HG03342 (cell line): Measurements from ENCODE around the gene SIK3.
A peak's percentile ranks its signal among the peaks of the same experiment; 100 is the strongest.

Source experiments
- ATAC-seq: cut with Tn5 transposase; IDR thresholded peaks from one replicate; pipeline ENCODE4 v1.9.1; 2021; ENCODE audit warnings: mild to moderate bottlenecking, moderate library complexity; ENCODE audit not compliant: unreplicated experiment

The SIK3 gene

DNA sequence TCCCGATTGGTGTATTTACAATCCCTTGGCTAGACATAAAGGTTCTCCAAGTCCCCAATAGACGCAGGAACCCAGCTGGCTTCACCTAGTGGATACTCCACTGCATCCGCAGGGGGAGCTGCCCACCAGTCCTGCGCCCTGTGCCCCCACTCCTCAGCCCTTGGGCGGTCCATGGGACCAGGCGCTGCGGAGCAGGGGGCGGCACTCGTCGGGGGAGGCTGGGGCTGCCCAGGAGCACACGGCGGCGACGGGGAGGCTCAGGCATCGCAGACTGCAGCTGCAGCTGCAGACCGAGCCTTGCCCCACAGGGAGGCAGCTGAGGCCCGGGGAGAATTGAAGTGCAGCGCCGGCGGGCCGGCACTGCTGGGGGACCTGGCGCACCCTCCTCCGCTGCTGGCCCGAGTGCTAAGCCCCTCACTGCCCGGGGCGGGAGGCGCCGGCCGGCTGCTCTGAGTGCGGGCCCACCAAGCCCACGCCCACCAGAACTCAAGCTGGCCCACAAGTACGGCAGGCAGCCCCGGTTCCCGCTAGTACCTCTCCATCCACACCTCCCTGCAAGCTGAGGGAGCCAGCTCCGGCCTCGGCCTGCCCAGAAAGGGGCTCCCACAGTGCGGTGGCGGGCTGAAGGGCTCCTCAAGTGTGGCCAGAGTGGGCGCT lies 12.2 kb upstream of the SIK3 start:
- no peak for ATAC-seq

DNA sequence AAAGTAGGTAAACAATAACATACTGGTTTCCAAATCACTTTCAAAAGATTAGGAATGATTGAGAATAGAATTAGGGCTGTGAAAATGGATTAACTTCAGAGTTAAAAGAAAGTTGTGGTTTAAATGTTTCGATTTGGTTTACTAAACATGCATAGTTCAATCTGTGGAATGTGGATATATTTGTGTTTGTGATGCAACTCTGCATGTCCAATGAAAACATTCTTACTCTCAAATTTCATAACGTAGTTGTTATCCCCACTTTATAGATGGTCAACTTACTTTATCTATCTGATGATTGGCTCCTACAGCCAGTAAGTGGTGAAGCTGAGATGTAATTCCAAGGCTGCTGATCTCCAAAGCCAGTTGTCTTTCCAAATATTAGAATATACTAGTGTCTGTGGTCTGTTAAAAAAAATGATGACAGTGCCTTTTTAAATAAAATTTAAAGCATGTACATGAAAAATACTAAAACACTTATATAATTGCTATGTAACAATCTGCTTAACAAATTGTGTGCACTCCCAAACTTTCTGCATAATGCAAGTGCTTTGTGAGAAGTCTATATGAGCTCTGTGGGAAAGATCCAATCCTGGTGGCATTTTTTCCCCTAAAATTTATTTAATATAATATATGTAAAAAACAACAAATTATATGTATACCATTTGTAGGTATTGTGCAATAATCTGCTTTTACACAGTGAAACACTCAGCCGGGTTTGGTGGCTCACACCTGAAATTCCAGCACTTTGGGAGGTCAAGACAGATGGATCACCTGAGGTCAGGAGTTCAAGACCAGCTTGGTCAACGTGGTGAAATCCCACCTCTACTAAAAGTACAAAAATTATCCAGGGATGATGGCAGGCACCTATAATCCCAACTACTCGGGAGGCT lies 9.7 kb upstream of the SIK3 start:
- ATAC-seq = no peak

DNA sequence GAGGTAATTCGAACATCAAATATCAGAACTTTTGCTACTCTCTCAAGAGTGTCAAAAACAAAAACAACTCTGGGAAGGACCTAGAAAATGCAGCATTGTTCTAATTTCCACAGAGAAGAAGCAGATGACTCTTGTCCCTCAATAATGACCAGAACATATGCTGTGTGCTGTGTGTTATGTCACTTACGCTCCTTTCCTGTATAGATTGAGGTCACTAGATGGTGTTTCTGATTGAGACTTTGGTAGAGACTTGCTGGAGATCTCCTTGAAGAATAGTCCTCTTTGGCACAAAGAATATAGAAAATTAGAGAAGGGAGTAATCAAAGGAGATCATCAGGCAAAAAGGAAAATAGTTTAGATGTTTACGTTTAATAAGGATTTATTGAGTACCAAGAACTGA lies 2.3 kb upstream of the SIK3 start:
- no peak for ATAC-seq

DNA sequence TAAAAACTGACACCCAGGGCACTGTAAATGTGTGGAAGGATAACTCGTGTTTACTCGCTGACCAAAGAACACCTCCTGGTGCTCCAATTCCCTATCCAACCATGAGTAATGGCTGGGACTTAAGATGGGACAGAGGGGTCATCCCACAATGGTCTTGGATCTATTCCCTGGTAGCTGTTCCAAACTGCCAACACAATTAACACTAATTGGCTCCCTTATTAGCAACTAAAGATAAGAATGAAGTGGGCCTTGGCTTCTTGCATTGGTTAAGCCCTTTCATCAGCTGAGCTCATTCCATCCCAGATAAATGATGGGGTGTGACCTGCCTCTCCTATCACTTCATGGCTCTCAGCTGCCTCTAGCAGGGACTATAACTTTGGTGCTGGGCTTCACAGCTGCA lies 1.5 kb upstream of the SIK3 start:
- no peak for ATAC-seq

DNA sequence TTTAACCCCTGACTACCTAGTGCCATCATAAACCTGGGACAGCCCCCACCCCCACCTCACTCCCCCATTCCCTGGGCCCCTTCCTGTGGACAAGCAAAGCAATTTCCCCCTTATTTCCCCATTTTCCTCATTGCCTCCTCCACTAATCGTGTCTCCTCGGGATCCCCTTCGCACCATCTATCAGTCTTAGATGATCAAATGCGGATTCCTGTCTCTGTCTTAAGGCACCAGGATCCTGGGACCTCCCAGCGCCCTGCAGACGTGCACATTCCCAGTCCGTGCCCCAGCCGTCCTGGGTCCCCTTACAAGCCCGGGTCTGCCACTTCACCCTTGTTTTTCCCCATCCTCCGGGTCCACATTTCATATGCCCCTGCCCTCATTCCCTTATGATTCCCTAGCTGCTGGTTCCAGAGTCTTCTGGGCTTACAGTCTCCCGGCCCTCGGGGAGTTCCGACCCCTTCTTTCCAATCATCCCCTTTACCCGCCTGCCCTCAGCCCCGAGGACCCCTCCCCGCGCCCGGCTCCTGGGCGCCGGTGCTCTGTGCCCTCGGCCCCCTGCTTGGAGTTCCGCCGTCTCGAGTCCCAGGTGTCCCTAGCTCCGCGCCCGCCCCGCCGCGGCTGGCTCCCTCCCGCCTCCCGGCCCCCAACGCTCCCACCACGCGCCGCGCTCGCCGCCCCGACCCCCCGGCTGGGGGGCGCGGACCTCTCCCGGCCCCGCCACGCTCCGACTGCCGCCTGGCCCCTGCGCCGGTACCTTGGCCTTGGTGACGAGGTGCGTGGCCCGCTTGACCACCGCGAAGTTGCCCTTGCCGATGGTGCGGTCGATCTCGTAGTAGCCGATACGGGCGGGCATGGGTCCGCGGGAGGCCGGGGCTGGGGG lies 599 bp downstream of the SIK3 start:
- ATAC-seq = peak; percentile 17

DNA sequence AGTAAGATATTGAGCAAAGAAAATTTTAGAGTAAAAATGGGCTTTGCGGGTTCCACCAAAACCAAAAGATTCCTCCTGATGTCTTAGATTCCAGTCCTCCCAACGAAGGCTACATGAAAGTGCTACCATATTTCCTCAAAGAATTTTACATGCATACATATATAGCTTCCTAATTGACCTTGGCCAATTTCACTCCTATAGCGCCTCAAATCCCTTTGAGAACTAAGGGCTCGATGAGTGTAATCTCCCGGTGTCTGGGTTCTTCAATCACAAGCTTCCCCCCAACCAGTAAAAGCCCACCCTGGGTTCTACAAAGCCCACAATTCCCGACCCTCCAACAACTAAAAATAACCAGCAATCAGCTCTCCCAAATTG lies 1.2 kb downstream of the SIK3 start:
- no peak for ATAC-seq

DNA sequence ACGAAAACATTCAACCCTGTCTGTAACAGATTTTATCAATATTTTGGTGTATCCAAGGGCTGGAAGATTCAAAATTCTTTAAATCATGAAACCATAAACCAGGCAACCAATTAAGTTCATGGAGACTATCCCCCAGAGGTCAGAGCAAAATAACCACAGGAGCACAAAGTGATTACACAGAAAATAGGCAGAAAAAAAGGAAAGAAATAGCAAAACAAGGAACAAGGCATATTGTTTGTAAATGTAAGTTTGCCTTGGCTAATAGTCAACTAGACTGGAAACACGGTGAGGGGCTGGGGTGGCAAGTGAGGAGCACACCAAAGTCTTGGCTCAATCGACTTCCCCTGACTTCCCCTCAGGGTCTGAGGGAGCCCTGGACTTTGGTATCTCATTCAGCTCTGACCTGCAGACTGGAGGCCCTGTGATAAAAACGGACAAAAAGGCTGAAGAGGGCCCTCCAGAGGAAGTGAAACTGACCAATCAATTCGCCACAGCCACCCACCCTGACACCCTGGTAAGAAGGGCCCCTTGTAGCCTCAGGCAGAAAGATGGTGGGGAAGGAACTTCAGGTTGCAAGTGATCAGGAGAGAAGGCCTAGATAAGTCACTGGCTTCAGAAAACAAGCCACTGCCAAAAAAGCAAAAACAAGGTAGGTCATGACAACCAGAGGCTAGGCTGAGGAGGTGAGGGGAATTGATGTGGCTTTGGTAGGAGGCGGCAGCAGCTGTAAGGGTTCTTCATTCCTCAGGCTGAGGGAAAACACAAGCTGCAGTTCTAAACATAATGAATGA lies 1.8 kb downstream of the SIK3 start:
- ATAC-seq = peak; percentile 34

DNA sequence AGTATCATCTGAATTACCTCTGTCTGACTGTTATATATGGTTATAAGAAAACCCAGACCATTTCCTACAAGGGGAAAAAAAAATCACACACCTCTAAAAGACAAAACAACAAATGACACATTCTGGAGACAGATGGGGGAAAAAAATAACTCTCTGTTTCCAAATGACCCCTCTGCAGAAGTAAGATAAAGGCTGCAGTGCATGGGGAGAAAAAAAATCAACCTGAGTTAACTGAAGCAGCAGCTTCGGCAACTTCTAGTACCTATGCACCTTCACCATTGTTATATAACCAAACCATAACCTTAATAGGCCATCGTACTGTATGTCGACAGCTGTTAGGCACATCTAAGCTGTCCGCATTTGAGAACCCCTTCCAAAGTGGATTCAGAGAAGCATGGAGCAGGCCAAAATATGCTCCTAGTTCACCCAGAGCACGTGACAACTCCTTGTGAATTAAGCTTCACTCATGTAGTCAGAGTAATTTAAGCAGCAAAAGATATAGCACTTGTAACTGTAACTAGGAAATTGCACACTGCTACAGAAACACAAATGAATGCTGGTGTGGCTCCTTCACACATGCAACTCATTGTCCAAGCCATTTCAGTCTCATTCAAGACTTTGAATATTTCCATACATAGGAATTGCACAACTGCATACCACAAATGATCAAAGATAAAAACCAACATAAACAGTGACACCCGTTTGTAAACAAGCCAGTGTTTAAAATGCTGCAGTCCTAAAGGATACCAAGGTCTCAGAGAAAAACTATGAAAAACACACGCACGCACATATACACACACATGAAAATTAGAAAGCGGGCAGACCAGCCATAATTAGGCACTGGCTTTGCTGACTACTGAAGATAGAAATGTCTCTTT lies 2.7 kb downstream of the SIK3 start:
- ATAC-seq = no peak

DNA sequence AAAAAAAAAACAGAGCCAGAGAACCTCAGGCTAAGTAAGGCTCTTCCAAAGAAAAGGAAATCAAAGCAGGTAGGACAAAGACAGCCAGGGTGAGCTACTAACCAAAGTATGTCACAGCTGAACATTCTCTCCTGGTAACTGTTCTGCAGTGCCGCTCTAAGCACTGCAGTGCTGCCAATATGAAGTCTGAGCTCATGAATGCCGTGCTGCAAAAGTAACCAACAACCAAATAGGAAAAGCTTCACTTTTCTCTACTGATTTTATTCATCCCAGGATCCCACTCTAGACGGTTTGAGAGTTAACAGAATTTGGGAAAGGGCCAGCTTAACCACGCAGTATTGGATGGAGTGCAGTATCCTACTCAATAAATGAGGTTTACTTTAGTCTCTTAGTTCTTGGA lies 3.5 kb downstream of the SIK3 start:
- ATAC-seq = no peak

DNA sequence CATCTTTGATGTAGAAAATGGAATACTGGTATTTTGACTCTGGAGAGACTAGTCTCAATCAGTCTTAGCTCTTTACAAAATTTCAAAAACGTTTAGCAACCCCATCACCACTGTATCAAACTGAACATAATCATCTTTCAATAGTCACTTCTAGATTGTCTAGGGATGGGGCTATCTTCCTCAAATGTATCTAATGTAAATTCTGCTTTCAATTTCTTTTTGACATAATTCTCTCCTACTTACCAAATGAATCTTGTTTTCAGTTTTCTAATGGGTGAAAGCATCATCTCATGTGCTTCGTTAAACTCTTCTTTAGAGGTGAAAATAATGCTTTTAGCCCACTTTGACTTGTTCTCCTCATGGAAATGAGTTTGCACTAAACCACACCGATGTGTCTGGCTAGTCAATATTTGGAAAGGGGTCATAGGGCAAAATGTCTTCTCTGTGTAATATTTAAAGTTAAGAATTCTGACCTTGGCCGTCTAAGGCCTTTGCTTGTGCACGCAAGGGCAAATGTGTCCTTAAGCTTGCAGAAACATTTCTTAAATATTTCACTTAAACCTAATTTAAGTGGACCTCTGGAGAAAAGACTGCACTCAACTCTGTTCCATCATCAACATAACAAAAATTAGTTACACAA lies 5.2 kb downstream of the SIK3 start:
- no peak for ATAC-seq

DNA sequence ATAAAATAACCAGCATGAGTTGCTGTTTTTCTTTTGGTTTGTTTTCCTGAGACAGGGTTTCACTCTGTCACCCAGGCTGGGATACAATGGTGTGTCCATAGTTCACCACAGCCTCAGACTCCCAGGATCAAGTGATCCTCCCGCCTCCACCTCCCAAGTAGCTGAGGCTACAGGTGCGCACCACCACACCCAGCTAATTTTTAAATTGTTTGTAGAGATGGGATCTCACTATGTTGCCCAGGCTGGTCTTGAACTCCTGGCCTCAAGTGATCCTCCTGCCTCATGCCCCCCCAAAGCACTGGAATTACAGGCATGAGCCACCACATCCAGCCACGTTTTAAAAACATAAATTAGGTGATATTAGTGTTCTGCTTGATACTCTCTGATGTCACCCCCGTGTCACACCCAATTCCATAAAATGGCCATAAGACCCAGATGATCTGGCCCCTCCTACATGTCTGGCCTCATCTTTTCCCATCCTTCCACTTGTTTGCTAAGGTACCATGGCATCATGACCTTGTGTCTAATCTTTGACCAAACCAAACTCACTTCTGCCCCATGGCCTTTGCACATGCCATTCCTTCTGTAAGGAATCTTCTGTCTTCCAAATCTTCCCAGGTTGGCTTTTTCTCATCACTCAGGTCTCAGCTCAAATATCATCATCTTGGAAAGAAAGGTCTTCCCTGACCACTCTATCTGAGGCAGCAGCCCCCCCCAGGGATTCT lies 6.3 kb downstream of the SIK3 start:
- ATAC-seq = no peak

DNA sequence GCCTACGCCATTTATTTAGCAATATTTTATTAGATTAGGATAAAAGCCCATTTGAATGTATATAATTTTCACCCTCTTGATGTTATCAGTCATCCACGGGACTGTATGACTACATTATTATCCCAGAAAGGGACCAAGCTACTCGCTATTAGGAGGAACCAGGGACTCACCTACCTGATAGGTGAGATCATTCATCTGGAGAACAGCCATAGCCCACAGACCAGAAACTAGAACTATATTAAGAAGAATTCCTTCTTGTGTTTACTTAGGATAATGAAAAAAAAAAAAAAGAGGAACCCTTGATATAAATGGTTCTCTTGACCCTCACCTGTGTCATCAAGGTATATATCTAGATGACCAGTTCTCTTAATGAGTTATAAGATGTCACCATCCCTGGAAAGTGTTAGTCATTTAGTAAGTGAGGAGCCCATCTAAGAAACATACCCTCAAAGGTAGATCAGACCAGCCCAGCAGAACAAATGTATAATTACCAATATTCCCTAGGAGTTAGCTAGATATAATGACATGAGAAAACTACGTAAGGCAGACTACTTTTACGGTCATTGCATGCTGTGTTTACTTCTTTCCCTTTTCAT lies 8.0 kb downstream of the SIK3 start:
- ATAC-seq = no peak

DNA sequence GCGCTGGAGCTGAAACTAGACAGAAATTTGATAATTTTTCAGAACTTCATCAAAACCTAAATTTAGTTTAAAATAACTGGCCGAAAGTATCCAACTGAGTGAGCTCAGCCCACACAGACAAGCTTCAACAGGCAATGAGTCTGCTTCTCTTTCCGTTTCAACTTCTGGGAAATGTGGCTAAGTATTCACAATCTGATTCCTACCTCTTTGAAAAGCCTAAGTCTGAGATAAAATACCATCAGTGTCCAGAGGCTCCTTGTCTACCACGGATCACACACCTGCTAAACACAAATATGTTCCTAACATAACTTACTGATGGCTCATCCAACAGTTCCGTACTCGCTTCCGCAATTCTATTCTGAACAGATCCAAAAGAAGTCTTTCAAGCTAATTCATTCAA lies 8.5 kb downstream of the SIK3 start:
- no peak for ATAC-seq

DNA sequence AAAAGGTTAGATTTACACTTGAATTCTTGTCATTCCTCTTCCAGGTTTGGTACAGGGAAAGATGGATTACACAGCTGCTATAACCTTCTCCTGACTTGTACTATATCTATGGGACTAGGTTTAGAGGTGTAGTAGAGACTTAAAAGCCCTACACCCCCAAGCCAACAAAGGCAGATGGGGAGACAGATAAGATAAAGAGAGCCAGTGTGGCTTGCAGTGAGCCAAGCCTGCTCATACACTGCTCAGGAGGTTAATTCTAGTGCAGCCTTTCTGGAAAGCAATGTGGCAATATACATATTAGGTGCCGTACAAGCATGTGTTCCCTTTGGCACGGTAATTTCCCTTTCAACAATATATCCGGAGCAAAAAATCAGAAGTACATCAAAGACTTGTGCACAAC lies 10.8 kb downstream of the SIK3 start:
- no peak for ATAC-seq

DNA sequence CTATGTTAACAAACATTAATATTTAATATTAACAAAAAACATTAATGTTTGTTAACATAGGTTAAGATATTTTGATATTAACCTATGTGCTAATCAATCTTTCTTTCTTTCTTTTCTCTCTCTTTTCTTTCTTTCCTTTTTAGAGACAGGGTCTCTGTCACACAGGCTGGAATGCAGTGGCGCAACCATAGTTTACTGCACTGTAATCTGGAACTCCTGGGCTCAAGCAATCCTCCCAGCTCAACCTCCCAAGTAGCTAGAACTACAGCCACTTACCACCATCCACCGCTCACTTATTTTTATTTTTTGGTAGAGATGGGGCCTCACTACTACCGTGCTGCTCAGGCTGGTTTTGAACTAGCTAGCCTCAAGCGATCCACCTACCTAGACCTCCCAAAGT lies 13.2 kb downstream of the SIK3 start:
- no peak for ATAC-seq

DNA sequence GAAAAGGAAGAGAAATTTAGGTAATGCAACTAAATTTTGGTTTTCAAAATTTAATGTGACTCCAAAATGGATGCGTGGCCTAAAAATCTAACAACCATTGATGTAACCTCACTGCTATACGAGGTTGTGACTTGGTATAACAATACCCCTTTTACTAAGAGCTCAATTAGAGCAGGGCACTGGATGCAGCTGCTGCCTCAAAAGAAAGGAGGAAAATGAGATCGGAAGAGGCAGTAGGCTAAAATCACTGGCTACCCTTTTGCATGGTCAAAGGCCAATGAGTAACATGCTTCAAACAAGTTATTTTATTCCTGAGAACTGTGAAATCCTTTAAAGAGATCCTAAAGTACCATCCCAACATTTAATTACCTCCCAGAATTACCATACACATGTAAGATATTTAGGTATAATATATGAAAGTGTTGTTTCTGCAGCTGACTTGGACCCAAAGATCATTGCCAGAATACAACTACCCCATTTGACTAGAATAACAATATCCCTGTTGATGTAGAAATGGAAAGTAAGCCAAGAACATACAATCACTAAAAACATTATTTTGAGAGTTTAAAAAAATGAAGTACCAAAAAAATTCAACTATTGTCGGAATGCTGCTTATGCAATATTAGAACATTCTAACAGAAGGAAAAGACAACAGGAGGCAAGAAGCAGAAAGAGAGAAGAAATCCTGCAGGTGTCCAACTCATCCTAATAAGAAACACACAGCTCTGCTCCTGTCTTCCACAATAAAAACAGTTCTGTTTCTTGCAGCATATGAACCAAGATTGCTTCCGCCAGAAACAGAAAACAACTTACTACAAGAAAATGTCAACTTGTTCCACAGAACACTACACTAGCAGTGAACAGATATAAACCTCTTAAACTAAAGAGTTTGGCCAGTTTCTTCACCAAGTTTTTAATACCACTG lies 15.0 kb downstream of the SIK3 start:
- ATAC-seq = no peak

DNA sequence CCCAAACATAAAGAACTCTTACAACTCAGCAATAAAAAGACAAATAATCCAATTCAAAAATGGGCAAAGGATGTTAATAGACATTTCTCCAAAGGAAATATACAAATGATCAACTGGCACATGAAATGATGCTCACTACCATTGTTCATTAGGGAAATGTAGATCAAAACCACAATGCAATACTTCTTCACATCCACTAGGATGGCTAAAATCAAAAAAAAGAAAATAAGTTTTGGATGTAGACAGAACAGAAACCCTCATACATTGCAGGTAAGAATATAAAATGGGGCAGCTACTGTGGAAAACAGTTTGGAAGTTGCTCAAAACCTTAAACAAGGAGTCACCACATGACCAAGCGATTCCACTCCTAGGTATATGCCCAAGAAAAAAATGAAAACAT lies 16.3 kb downstream of the SIK3 start:
- ATAC-seq = no peak
